HEK293T (cell line): ENCODE results near the gene CHCHD10.

Source experiments
- CTCF ChIA-PET: fragments of 350-600 bp; formaldehyde crosslinking; extraction: SDS; loops from one replicate; lab custom pipeline; 2021; ENCODE audit warnings: antibody characterized with exemption, inconsistent platforms; lab: Yijun Ruan, JAX
- POLR2A ChIA-PET: fragments of 350-600 bp; formaldehyde crosslinking; extraction: SDS; loops from one replicate; lab custom pipeline; 2020; ENCODE audit warnings: antibody characterized with exemption, inconsistent platforms; lab: Yijun Ruan, JAX
- DNase-seq: peaks from one replicate; pipeline ENCODE4 v3.0.0; 2012; ENCODE audit warnings: mixed read lengths; ENCODE audit errors: extremely low spot score
- ARNT ChIP-seq: fragments of 450-650 bp; IDR thresholded peaks from 2 replicates; pipeline ENCODE4 v1.6.1; 2017; ENCODE audit warnings: mild to moderate bottlenecking
- BHLHE40 ChIP-seq: fragments of 450-650 bp; IDR thresholded peaks from 2 replicates; pipeline ENCODE4 v1.6.1; 2016; ENCODE audit warnings: mild to moderate bottlenecking, moderate library complexity, borderline replicate concordance
- CTBP1 ChIP-seq: fragments of 450-650 bp; IDR thresholded peaks from 2 replicates; pipeline ENCODE4 v1.6.1; 2016; ENCODE audit warnings: borderline replicate concordance
- ELF4 ChIP-seq: fragments of 450-650 bp; IDR thresholded peaks from 2 replicates; pipeline ENCODE4 v1.6.1; 2017; ENCODE audit warnings: antibody characterized with exemption
- FOXA1 ChIP-seq: fragments of 450-650 bp; IDR thresholded peaks from 2 replicates; pipeline ENCODE4 v1.6.1; 2016; ENCODE audit warnings: mild to moderate bottlenecking
- FOXK2 ChIP-seq: fragments of 450-650 bp; IDR thresholded peaks from 2 replicates; pipeline ENCODE4 v1.6.1; 2016; ENCODE audit warnings: mild to moderate bottlenecking
- FOXM1 ChIP-seq: fragments of 450-650 bp; IDR thresholded peaks from 2 replicates; pipeline ENCODE4 v1.6.1; 2017; ENCODE audit warnings: mild to moderate bottlenecking, borderline replicate concordance
- HDGF ChIP-seq: fragments of 450-650 bp; IDR thresholded peaks from 2 replicates; pipeline ENCODE4 v1.6.1; 2017; ENCODE audit warnings: antibody characterized with exemption, borderline replicate concordance
- L3MBTL2 ChIP-seq: fragments of 450-650 bp; conservative IDR thresholded peaks from 2 replicates; pipeline ENCODE4 v1.6.1; 2016; ENCODE audit warnings: mild to moderate bottlenecking
- LEF1 ChIP-seq: fragments of 450-650 bp; IDR thresholded peaks from 2 replicates; pipeline ENCODE4 v1.6.1; 2017; ENCODE audit warnings: mild to moderate bottlenecking, borderline replicate concordance
- NFRKB ChIP-seq: fragments of 450-650 bp; IDR thresholded peaks from 2 replicates; pipeline ENCODE4 v1.6.1; 2016; ENCODE audit warnings: mild to moderate bottlenecking, moderate library complexity
- SP1 ChIP-seq: fragments of 450-650 bp; IDR thresholded peaks from 2 replicates; pipeline ENCODE4 v1.6.1; 2017
- SUZ12 ChIP-seq: fragments of 450-650 bp; IDR thresholded peaks from 2 replicates; pipeline ENCODE4 v1.6.1; 2016; ENCODE audit warnings: mild to moderate bottlenecking
- TARDBP ChIP-seq: fragments of 450-650 bp; IDR thresholded peaks from 2 replicates; pipeline ENCODE4 v1.6.1; 2016
- ZNF384 ChIP-seq: fragments of 450-650 bp; IDR thresholded peaks from 2 replicates; pipeline ENCODE4 v1.6.1; 2016
- TF ChIP-seq, protein P1 (sequence below): fragments of 450-650 bp; IDR thresholded peaks from 2 replicates; pipeline ENCODE4 v1.6.1; 2016

The CHCHD10 gene

DNA sequence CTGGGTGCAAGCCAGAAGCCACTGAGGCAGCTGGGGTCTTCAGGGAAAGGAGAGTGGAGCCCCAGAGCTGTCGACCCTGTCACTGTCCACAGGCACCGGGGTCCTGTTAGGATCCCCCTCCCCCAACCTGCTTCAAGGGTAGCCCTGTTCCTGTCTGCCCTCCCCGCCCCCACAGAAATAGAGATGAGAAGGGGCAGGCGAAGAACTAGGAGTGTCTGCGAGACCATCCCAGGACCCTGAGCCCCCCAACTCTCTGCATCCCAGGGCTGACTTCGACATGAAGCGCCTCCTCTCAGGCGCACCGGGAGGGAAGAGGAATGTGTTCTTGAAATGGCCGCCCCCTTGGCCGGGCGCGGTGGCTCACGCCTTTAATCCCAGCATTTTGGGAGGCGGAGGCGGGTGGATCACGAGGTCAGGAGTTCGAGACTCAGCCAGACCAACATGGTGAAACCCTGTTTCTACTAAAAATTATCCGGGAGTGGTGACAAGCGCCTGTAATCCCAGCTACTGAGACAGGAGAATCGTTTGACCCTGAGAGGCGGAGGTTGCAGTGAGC lies 16.3 kb downstream of the CHCHD10 start:
- DNase-seq: peak; percentile 48
- POLR2A ChIA-PET: interaction anchor here (0.9 to 3.3 kb wide), 8 partner anchors 8 to 35 kb away, joined by 3 to 19 read pairs (median 7); partner anchors contain the start of genes C22orf15 and CHCHD10
- CTCF ChIA-PET: no interaction called here
- TF ChIP-seq FOXK2 (no peak), NFRKB (no peak), LEF1 (no peak), CTBP1 (no peak), SP1 (no peak), SUZ12 (no peak), ZNF384 (peak; percentile 61; the same call in 1 of the 2 replicates), L3MBTL2 (peak; percentile 80)

DNA sequence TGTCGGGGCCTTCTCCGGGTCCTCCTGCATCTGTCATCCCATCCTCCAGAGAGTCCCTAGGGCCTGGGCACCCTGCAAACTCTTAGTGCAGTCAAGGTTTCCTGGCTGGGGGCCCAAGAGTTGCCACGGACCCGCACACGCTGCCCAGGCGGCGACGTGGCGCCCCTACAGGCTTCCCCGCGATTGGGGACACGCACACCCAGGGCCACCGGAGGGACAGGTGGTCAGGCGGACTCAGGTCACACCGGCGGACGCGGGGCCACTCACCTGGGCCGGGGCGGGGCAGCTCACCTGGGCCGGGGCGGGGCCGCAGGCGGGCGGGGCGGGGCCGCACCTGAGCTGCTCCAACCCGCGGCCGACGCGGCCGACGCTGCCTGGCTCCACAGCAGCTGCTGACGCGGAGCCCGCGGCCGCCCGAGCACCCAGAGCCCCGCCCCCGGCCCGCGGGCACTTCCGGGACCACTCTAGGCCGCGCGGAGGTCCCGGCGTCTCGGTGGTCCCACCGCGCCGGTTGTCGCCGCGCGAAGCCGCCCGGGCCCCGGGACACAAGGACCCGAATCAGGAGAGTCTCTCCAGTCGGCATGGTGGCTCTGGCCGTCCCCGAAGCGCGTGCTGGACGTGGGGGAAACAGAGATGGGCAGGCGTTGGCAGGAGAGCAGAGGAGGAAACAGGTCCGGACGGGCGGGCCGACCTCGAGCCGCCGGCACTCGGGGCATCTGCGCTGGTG lies 16.9 kb downstream of the CHCHD10 start, which contains the start of gene ZNF70:
Gene ZNF70, minus strand, starts transcription at position 399 of the 727 bp plus-strand sequence. CDS start 5,972 bp downstream, outside the sequence.
- POLR2A ChIA-PET: interaction anchor here (0.6 to 3.3 kb wide), 10 partner anchors 9 to 123 kb away, joined by 3 to 19 read pairs (median 6); partner anchors contain the start of genes C22orf15 and CHCHD10
- CTCF ChIA-PET: no interaction called here
- TF ChIP-seq SUZ12: no peak
- TF ChIP-seq HDGF: no peak
- no peak for TF ChIP-seq FOXA1
- no peak for TF ChIP-seq SP1
- peak; percentile 49; the same call in 1 of the 2 replicates for TF ChIP-seq ELF4
- TF ChIP-seq L3MBTL2: peak; percentile 78
- TF ChIP-seq CTBP1: no peak
- DNase-seq: peak; percentile 95

DNA sequence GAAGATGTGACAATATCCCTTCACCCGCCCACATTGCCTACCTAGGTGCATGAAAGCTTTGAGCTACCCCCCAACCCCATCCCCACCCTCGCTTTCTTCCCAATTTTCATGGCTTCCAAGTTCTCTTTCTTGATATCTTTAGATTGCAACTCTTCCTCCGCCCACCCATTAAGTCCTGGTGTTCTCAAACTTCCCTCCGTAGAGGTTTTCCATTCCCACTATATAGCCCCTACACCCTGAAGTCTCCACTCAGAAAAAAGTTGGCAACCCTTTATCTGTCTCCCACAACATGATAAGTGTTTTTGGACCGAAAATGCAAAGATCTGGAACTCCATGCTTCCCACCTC lies 17.4 kb downstream of the CHCHD10 start:
- TF ChIP-seq CTBP1: no peak
- no peak for TF ChIP-seq BHLHE40
- no peak for TF ChIP-seq SP1
- no peak for TF ChIP-seq FOXM1
- TF ChIP-seq NFRKB: no peak
- TF ChIP-seq FOXA1: no peak
- CTCF ChIA-PET: interaction anchor here (0.8 kb wide), 1 partner anchor 17 kb away, joined by 3 read pairs; the partner anchor contains the start of gene CHCHD10
- POLR2A ChIA-PET: interaction anchor here (0.6 to 3.3 kb wide), 11 partner anchors 9 to 123 kb away, joined by 3 to 19 read pairs (median 6); partner anchors contain the start of genes C22orf15, CHCHD10 and SLC2A11
- DNase-seq: no peak

DNA sequence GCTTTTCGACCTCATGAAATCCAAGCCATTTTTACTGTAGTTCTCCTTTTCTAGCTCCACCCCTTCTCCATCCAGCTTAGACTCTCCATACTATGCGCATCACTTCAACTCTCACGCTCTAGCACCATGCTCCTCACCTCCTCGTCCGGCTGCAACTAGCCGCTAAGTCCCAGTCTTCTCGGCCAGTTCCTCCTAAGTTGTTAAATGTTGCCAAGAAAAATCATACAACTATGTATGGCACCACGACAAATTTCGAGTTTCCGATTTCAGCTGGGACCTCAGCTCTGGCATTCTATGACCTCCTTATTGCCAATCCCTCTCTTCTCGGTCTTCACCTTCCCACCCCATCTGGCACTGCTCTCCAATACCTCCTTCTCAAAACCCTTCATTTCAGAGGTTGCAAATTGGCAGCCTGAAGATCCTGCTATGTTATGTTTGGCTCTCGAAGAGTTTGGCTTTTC lies 17.9 kb downstream of the CHCHD10 start:
- ChIA-PET CTCF (interaction anchor here (0.6 to 0.8 kb wide), 3 partner anchors 16 to 27 kb away, joined by 3 read pairs; partner anchors contain the start of gene CHCHD10), POLR2A (interaction anchor here (1.4 to 3.3 kb wide), 6 partner anchors 12 to 122 kb away, joined by 3 to 19 read pairs (median 8); partner anchors contain the start of genes C22orf15, CHCHD10 and SLC2A11)
- TF ChIP-seq ARNT (no peak), SUZ12 (no peak), SP1 (no peak), NFRKB (no peak), TARDBP (no peak), HDGF (no peak), ZNF384 (no peak), ELF4 (no peak), FOXA1 (no peak), BHLHE40 (no peak), CTBP1 (no peak), FOXM1 (no peak), L3MBTL2 (no peak), LEF1 (no peak), FOXK2 (no peak)
- TF ChIP-seq, protein P1, sequence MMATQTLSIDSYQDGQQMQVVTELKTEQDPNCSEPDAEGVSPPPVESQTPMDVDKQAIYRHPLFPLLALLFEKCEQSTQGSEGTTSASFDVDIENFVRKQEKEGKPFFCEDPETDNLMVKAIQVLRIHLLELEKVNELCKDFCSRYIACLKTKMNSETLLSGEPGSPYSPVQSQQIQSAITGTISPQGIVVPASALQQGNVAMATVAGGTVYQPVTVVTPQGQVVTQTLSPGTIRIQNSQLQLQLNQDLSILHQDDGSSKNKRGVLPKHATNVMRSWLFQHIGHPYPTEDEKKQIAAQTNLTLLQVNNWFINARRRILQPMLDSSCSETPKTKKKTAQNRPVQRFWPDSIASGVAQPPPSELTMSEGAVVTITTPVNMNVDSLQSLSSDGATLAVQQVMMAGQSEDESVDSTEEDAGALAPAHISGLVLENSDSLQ: no peak
- DNase-seq: no peak

DNA sequence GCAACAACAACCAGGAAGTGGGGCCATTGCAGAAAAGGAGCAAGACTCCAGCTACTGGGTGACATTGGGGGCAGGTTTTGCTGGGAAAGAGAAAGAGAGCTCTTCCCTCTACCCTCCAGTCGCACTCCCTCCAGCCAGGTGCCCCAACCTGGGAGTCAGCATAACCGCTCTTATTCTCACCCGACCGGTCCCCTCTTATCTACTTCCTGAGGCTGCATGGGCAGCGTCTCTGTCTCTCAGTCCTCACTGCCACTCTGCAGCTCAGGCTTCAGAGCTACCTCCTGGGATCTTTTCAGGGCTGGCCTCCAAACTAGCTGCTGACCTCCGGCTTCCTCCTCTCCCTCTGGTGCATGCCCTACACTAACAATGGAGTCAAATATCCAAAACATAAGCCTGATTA lies 22.0 kb downstream of the CHCHD10 start:
- ChIA-PET POLR2A (interaction anchor here (2.8 kb wide), 1 partner anchor 112 kb away, joined by 13 read pairs; the partner anchor contains the start of gene SLC2A11), CTCF (interaction anchor here (0.6 kb wide), 1 partner anchor 671 kb away, joined by 3 read pairs; no protein-coding TSS in a partner anchor)
- no peak for DNase-seq
- TF ChIP-seq SUZ12 (no peak), CTBP1 (no peak), TARDBP (no peak), BHLHE40 (no peak), ELF4 (no peak), NFRKB (no peak), ARNT (no peak), FOXA1 (no peak), LEF1 (no peak), ZNF384 (no peak), L3MBTL2 (no peak), FOXM1 (no peak), SP1 (no peak)

DNA sequence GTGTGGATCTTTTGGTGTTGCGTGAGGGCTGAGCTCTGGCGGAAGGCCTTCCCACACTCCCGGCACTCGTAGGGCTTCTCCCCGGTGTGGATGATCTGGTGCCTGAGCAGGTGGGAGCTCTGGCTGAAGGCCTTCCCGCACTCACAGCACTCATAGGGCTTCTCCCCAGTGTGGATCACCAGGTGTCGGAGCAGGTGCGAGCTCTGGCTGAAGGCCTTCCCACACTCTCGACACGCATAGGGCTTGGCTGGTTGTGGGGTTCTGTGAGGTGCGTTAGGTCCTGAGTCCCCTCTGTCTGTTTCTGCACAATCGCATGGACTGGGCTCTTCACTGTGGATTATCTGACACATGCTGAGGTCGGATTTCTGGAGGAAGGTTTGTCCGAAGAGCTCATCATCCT lies 23.3 kb downstream of the CHCHD10 start:
- DNase-seq: no peak
- POLR2A ChIA-PET: interaction anchor here (2.8 kb wide), 1 partner anchor 113 kb away, joined by 13 read pairs; the partner anchor contains the start of gene SLC2A11
- no peak for TF ChIP-seq L3MBTL2
- TF ChIP-seq, protein P1: no peak
- TF ChIP-seq CTBP1: no peak
- TF ChIP-seq BHLHE40: no peak
- no peak for TF ChIP-seq SP1
- TF ChIP-seq FOXK2: no peak
- no peak for TF ChIP-seq HDGF
- TF ChIP-seq FOXA1: no peak
- CTCF ChIA-PET: no interaction called here
